ENCODE data around the gene ACLY. TPM values are rescaled to one million over a fixed set of nuclear protein-coding genes. Genes with fewer than 3 reads are reported as not detected.

Gene ACLY
- total and polyA plus RNA-seq, 12 donors, result 12.1 to 42.2 (median 25.2) TPM

DNA sequence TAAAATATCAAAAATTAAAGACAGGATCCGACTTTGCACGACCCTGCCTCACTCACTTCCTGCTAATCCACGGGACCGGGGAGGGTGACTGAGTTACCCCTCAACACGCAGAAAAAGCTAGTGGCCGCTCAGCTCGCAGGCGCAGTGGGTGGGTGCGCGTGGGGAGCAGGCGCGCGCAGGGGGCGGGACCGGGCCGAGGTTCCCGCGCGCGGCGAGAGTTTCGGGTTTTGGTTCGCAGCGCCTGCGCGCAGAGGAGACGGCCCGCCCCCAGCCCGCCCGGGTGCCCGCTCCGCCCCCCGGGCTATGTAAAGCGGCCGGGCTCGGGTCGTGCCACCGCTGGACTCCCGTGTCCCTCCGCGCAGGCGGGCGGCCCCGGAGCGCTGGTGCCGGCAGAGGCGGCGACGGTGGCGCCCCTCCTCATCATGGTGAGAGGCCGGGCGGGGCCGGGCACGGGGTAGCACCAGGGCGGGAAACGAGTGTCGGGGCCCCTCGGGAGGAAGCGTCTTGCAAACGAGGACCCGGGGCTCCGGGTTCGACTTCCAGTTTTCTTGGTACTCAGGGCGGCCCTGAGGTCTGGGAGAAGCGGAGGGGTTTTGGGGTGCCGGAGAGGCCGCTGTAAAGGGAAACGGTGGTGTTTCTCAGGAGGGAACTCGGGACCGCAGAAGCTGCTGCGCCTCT, 47.9 kb upstream of the ACLY start, which contains the start of gene CNP:
Gene CNP, plus strand, starts transcription at position 333 of the 678 bp plus-strand sequence. Its CDS starts 90 bp downstream, at position 423.
- 0 to 1% methylated on average over 63 to 71 of the region's 71 CpGs for WGBS, 2 donors
- H3K36me3 ChIP-seq, result peaks cover 0 to 38% (median 14%) of the 10 kb centered on the region in 9 donors
- peak within 1 kb of the TSS; percentile 72 to 93 (median 90) for H3K27ac ChIP-seq
- H3K4me3 ChIP-seq, result peak within 1 kb of the TSS; percentile 69 to 100 (median 92)
- no peaks in the 10 kb centered on the region for H3K27me3 ChIP-seq
- H3K4me1 ChIP-seq, result peaks cover 8 to 57% (median 34%) of the 10 kb centered on the region in 9 donors
- intact Hi-C loops (cut with DNase I), result loop anchor here in 9 of 10 donors (5.0 to 10.0 kb wide), 9 partner anchors 36 to 558 kb away; partner anchors contain the start of genes DNAJC7 (in 4 of the 9), HAP1 (in 1 of the 9) and NKIRAS2 (in 1 of the 9)
- no peaks in the 10 kb centered on the region for H3K9me3 ChIP-seq
- TF ChIP-seq, protein P1, sequence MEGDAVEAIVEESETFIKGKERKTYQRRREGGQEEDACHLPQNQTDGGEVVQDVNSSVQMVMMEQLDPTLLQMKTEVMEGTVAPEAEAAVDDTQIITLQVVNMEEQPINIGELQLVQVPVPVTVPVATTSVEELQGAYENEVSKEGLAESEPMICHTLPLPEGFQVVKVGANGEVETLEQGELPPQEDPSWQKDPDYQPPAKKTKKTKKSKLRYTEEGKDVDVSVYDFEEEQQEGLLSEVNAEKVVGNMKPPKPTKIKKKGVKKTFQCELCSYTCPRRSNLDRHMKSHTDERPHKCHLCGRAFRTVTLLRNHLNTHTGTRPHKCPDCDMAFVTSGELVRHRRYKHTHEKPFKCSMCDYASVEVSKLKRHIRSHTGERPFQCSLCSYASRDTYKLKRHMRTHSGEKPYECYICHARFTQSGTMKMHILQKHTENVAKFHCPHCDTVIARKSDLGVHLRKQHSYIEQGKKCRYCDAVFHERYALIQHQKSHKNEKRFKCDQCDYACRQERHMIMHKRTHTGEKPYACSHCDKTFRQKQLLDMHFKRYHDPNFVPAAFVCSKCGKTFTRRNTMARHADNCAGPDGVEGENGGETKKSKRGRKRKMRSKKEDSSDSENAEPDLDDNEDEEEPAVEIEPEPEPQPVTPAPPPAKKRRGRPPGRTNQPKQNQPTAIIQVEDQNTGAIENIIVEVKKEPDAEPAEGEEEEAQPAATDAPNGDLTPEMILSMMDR (IDR thresholded peaks at IDR 0.05), result no peak
- ATAC-seq, result peak; percentile 90 to 97 (median 95)
- DNase-seq, result peak; percentile 91 to 93

DNA sequence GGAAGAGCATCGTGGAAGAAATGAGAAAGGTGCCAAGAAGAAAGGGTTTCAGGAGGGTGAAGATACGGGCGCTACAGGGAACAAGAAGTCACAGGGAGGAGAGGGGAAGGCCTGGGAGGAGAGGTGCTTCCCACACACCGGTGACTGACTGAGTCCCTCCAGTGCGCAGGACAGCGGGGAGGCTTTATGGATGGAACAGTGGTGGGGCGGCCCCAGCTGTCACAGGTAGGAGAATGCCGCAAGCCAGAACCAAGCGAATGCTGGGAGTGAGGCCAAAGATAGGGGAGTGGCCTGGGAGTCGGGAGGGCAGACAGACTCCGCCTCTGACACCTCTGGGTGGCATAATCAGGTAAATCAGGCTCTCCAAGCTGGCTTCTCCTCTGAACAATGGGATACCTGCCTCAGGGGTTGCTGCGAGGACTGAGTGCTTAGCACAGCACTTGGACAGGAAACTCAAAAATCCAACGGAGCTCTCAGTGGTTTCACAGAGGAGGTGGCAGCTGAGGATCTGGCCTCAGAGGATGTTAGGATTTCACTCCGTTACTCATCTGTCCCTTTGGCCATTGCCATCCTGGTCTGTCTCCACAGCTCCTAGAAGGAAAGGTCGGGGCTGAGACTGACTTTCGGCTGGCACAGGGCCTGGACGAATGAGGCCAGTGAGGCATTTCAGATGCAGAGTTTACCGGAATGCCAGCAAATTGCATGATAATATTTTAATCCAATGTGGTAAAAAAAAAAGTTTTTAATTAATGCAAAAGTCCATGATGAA, 47.1 kb upstream of the ACLY start:
- intact Hi-C loops (cut with DNase I), result loop anchor here in 9 of 10 donors (2.0 to 10.0 kb wide), 10 partner anchors 36 to 559 kb away; partner anchors contain the start of genes DNAJC7 (in 4 of the 9), HAP1 (in 1 of the 9) and NKIRAS2 (in 1 of the 9)
- 10% methylated on average over 18 of the region's 18 CpGs for WGBS, 2 donors
- Histone ChIP-seq H3K4me3 (peak overlapping the region; percentile 69 to 100 (median 92)), H3K27me3 (no peaks in the 10 kb centered on the region), H3K9me3 (no peaks in the 10 kb centered on the region), H3K36me3 (peaks cover 0 to 31% (median 14%) of the 10 kb centered on the region in 9 donors), H3K4me1 (peaks cover 8 to 54% (median 34%) of the 10 kb centered on the region in 9 donors), H3K27ac (peak overlapping the region; percentile 72 to 93 (median 90))
- ATAC-seq (peak; percentile 13 to 63 (median 40)), DNase-seq (peak; percentile 44 to 58)
- TF ChIP-seq, protein P1 (IDR thresholded peaks at IDR 0.05), result no peak

DNA sequence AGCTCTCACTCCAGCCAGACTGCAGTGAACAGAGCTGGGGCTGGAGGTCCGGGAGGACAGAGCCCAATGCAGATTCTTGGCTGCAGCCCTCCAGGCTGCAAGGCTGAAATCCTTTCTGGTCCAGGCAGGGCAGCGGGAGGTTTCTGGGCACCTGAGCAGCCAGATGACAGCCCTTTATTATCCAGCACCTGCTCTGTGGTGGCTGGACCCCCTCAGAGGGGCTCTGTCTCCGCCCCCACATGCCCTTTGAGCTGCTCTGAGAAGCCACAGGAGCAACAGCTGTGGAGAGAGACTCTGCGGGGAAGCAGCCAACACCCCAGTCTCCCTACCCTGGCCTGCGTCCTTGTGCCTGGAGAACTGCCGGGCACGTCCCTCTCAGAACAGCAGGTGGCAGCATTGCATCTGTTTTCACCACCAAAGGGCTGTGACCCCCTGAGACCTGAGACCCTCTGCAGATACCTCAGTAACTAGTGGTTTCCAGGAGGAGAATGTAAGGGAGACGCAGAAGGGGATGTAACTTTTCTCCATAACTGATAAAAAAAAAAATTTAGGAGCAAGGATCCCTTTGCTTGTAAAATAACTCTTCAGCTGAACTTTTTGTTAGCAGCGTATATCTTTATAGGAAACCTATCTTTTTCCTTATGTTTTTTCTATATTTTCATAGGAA, 44.1 kb upstream of the ACLY start:
- WGBS, 2 donors, result 22 to 24% methylated on average over 9 of the region's 9 CpGs

More for the DNA sequence above, 44.1 kb upstream of the ACLY start:
- H3K4me1 ChIP-seq, result peaks cover 8 to 35% (median 24%) of the 10 kb centered on the region in 9 donors
- H3K36me3 ChIP-seq, result peaks cover 0 to 1% (median 0%) of the 10 kb centered on the region in 9 donors
- ATAC-seq (peak in 7 of 8 donors; percentile 18 to 54 (median 35)), DNase-seq (peak; percentile 77 to 78)
- intact Hi-C loops (cut with DNase I), result loop anchor here in 9 of 10 donors (1.0 to 10.0 kb wide), 9 partner anchors 134 to 562 kb away; partner anchors contain the start of genes HAP1 (in 1 of the 9) and ZNF385C (in 1 of the 9)
- H3K27ac ChIP-seq, result peak overlapping the region in 1 of 10 donors; percentile 31
- no peaks in the 10 kb centered on the region for H3K9me3 ChIP-seq
- H3K27me3 ChIP-seq, result no peaks in the 10 kb centered on the region
- TF ChIP-seq, protein P1 (IDR thresholded peaks at IDR 0.05), result peak; percentile 71 to 93 (median 87)
- H3K4me3 ChIP-seq, result no peak overlapping the region

Measured in heart right ventricle (tissue), 16 donors.